GM23338 (cell line): Measurements from ENCODE around the gene RRP8. TPM values are rescaled to one million over a fixed set of nuclear protein-coding genes. Genes with fewer than 3 reads are reported as not detected.

Experiments
- ATAC-seq: fragments of 200-7000 bp; cut with Tn5 transposase; 3 replicates; pipeline ENCODE4 v1.9.1; 2020
- DNase-seq: peaks from one replicate; pipeline ENCODE4 v3.0.0-alpha.2; 2015; ENCODE audit warnings: low spot score
- H2AFZ ChIP-seq: fragments of 200-600 bp; sonication (generic); 2 replicates; pipeline ENCODE4 v1.8.0; 2016; ENCODE audit warnings: antibody characterized with exemption, mild to moderate bottlenecking, moderate library complexity
- H3F3A ChIP-seq: fragments of 200-600 bp; sonication (generic); replicated peaks from 2 replicates; pipeline ENCODE4 v1.8.0; 2017; ENCODE audit warnings: antibody characterized with exemption, mixed run types, low read depth
- H3K27ac ChIP-seq: fragments of 200-600 bp; sonication (generic); 2 replicates; pipeline ENCODE4 v1.6.1; 2016; ENCODE audit warnings: low read depth
- H3K27me3 ChIP-seq: fragments of 200-600 bp; sonication (generic); 2 replicates; pipeline ENCODE4 v1.8.0; 2016; ENCODE audit warnings: mild to moderate bottlenecking, mixed run types, moderate library complexity; ENCODE audit not compliant: insufficient read depth
- H3K36me3 ChIP-seq: fragments of 200-600 bp; sonication (generic); 2 replicates; pipeline ENCODE4 v1.8.0; 2016; ENCODE audit warnings: mild to moderate bottlenecking; ENCODE audit not compliant: insufficient read depth
- H3K4me1 ChIP-seq: fragments of 200-600 bp; sonication (generic); 2 replicates; pipeline ENCODE4 v1.8.0; 2016; ENCODE audit warnings: mild to moderate bottlenecking, moderate library complexity; ENCODE audit not compliant: insufficient read depth
- H3K4me2 ChIP-seq: fragments of 200-600 bp; sonication (generic); 2 replicates; pipeline ENCODE4 v1.7.1; 2017; ENCODE audit warnings: mixed run types
- H3K4me3 ChIP-seq: fragments of 200-600 bp; sonication (generic); 2 replicates; pipeline ENCODE4 v1.6.1; 2016; ENCODE audit warnings: mixed run types
- H3K79me2 ChIP-seq: fragments of 200-600 bp; sonication (generic); replicated peaks from 2 replicates; pipeline ENCODE4 v1.8.0; 2017; ENCODE audit warnings: mild to moderate bottlenecking; ENCODE audit not compliant: insufficient read depth
- H3K9me2 ChIP-seq: fragments of 200-600 bp; sonication (generic); 2 replicates; pipeline ENCODE4 v1.8.0; 2017; ENCODE audit not compliant: insufficient read depth
- H4K20me1 ChIP-seq: fragments of 200-600 bp; sonication (generic); replicated peaks from 2 replicates; pipeline ENCODE4 v1.8.0; 2017; ENCODE audit warnings: mild to moderate bottlenecking; ENCODE audit not compliant: insufficient read depth
- H3K27ac Mint-ChIP-seq: 2 replicates; pipeline ENCODE4 v1.8.0; 2020; ENCODE audit warnings: inconsistent platforms, mild to moderate bottlenecking, moderate library complexity, mixed read lengths
- H3K27me3 Mint-ChIP-seq: 3 replicates; pipeline ENCODE4 v1.8.0; 2022; ENCODE audit warnings: low read depth, mild to moderate bottlenecking, moderate library complexity, mixed read lengths, inconsistent platforms; ENCODE audit not compliant: insufficient read depth, poor library complexity
- H3K36me3 Mint-ChIP-seq: 3 replicates; pipeline ENCODE4 v1.8.0; 2021; ENCODE audit warnings: low read depth, mild to moderate bottlenecking, inconsistent platforms, moderate library complexity, mixed read lengths
- H3K4me1 Mint-ChIP-seq: 3 replicates; pipeline ENCODE4 v1.8.0; 2020; ENCODE audit warnings: mild to moderate bottlenecking, inconsistent platforms, mixed read lengths
- H3K4me3 Mint-ChIP-seq: 3 replicates; pipeline ENCODE4 v1.8.0; 2021; ENCODE audit warnings: moderate library complexity, mild to moderate bottlenecking, inconsistent platforms, mixed read lengths
- H3K9me3 Mint-ChIP-seq: 3 replicates; pipeline ENCODE4 v1.8.0; 2020; ENCODE audit warnings: moderate library complexity, mild to moderate bottlenecking, inconsistent platforms, mixed read lengths
- EZH2 ChIP-seq: fragments of 200-600 bp; sonication (generic); IDR thresholded peaks from one replicate; pipeline ENCODE4 v1.8.0; 2017; ENCODE audit warnings: antibody characterized with exemption, mild to moderate bottlenecking, low read depth; ENCODE audit not compliant: unreplicated experiment
- EZH2phosphoT487 ChIP-seq: fragments of 200-600 bp; sonication (generic); IDR thresholded peaks from one replicate; pipeline ENCODE4 v1.8.1; 2018; ENCODE audit warnings: antibody characterized with exemption; ENCODE audit not compliant: unreplicated experiment
- JUNB ChIP-seq: IDR thresholded peaks from one replicate; pipeline ENCODE4 v1.6.1; 2016; ENCODE audit warnings: antibody characterized with exemption; ENCODE audit not compliant: unreplicated experiment
- STAT1 ChIP-seq: IDR thresholded peaks from one replicate; pipeline ENCODE4 v1.6.1; 2016; ENCODE audit warnings: antibody characterized with exemption; ENCODE audit not compliant: unreplicated experiment
- ZNF114 ChIP-seq: fragments of 250-450 bp; sonication (Bioruptor Pico); IDR thresholded peaks from 2 replicates; pipeline ENCODE4 v1.5.0; 2020; ENCODE audit warnings: mild to moderate bottlenecking, moderate library complexity
- ZNF331 ChIP-seq: fragments of 250-450 bp; sonication (Bioruptor Pico); IDR thresholded peaks from 2 replicates; pipeline ENCODE4 v1.5.0; 2020; ENCODE audit warnings: low read depth, mild to moderate bottlenecking, moderate library complexity
- polyA plus RNA-seq: library from polyadenylated mRNA; unstranded; fragments of >200 nt; fragmentation: Nextera tagmentation; extraction: Ambion mirVana; gene quantifications from 2 replicates; pipeline ENCODE4 v1.2.1, GENCODE V29; 2016
- total RNA-seq: library from RNA; depleted of rRNA; stranded (reverse); fragments of >200 nt; shearing (Covaris generic); gene quantifications from 2 replicates; pipeline ENCODE4 v1.2.3, GENCODE V29; 2014
- TF ChIP-seq, protein P1 (sequence below), 2 experiments: fragments of 200-600 bp in 1 of 2; sonication (generic) in 1 of 2; conservative IDR thresholded peaks; 2 replicates each; pipeline versions ENCODE4 v1.5.1 to v1.6.1; 2016 to 2017; ENCODE audit warnings: antibody characterized with exemption in 2 of 2, low read depth in 2 of 2, mild to moderate bottlenecking in 2 of 2, moderate library complexity in 1 of 2
- TF ChIP-seq, protein P2 (sequence below): IDR thresholded peaks from 2 replicates; pipeline ENCODE4 v1.6.1; 2016; ENCODE audit warnings: antibody characterized with exemption
- TF ChIP-seq, protein P3 (sequence below): IDR thresholded peaks from one replicate; pipeline ENCODE4 v1.6.1; 2018; ENCODE audit warnings: antibody characterized with exemption; ENCODE audit not compliant: unreplicated experiment
- TF ChIP-seq, protein P4 (sequence below): fragments of 250-450 bp; sonication (Bioruptor Pico); IDR thresholded peaks from 2 replicates; pipeline ENCODE4 v1.5.0; 2020; ENCODE audit warnings: mild to moderate bottlenecking, moderate library complexity

Gene RRP8
- total and polyA plus RNA-seq, 2 experiments from 2014 or later, result 7.4 to 13.7 TPM

DNA sequence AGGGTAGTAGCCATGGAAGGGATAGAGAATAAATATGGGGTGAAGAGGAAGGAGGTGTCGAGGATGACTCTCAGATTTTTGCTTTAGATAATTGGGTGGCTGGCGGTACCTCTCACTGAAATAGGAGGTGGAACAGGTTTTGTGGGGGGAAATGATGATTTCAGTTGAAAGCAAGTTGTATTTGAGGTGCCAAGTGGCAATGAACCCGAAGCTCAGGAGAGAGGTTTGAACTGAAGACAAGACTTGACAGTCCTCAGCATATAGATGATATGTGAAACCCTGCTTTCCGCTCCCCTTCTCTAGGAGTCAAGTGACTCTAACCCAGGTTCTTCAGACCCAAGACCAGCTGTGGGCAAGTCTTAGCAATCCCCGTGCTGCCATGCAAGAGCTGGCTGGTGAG lies 33.7 kb downstream of the RRP8 start:
- TF ChIP-seq, protein P1, sequence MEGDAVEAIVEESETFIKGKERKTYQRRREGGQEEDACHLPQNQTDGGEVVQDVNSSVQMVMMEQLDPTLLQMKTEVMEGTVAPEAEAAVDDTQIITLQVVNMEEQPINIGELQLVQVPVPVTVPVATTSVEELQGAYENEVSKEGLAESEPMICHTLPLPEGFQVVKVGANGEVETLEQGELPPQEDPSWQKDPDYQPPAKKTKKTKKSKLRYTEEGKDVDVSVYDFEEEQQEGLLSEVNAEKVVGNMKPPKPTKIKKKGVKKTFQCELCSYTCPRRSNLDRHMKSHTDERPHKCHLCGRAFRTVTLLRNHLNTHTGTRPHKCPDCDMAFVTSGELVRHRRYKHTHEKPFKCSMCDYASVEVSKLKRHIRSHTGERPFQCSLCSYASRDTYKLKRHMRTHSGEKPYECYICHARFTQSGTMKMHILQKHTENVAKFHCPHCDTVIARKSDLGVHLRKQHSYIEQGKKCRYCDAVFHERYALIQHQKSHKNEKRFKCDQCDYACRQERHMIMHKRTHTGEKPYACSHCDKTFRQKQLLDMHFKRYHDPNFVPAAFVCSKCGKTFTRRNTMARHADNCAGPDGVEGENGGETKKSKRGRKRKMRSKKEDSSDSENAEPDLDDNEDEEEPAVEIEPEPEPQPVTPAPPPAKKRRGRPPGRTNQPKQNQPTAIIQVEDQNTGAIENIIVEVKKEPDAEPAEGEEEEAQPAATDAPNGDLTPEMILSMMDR (conservative IDR thresholded peaks at IDR 0.05; ENCODE audit: low read depth in 2 of 2), result no peak
- TF ChIP-seq, protein P2, sequence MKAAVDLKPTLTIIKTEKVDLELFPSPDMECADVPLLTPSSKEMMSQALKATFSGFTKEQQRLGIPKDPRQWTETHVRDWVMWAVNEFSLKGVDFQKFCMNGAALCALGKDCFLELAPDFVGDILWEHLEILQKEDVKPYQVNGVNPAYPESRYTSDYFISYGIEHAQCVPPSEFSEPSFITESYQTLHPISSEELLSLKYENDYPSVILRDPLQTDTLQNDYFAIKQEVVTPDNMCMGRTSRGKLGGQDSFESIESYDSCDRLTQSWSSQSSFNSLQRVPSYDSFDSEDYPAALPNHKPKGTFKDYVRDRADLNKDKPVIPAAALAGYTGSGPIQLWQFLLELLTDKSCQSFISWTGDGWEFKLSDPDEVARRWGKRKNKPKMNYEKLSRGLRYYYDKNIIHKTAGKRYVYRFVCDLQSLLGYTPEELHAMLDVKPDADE, result no peak
- TF ChIP-seq EZH2phosphoT487 (no peak), EZH2 (no peak), ZNF331 (CRISPR knock-in tag) (no peak), STAT1 (no peak), JUNB (no peak), ZNF114 (CRISPR knock-in tag) (no peak)
- TF ChIP-seq, protein P3, sequence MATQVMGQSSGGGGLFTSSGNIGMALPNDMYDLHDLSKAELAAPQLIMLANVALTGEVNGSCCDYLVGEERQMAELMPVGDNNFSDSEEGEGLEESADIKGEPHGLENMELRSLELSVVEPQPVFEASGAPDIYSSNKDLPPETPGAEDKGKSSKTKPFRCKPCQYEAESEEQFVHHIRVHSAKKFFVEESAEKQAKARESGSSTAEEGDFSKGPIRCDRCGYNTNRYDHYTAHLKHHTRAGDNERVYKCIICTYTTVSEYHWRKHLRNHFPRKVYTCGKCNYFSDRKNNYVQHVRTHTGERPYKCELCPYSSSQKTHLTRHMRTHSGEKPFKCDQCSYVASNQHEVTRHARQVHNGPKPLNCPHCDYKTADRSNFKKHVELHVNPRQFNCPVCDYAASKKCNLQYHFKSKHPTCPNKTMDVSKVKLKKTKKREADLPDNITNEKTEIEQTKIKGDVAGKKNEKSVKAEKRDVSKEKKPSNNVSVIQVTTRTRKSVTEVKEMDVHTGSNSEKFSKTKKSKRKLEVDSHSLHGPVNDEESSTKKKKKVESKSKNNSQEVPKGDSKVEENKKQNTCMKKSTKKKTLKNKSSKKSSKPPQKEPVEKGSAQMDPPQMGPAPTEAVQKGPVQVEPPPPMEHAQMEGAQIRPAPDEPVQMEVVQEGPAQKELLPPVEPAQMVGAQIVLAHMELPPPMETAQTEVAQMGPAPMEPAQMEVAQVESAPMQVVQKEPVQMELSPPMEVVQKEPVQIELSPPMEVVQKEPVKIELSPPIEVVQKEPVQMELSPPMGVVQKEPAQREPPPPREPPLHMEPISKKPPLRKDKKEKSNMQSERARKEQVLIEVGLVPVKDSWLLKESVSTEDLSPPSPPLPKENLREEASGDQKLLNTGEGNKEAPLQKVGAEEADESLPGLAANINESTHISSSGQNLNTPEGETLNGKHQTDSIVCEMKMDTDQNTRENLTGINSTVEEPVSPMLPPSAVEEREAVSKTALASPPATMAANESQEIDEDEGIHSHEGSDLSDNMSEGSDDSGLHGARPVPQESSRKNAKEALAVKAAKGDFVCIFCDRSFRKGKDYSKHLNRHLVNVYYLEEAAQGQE, result no peak
- TF ChIP-seq, protein P4, sequence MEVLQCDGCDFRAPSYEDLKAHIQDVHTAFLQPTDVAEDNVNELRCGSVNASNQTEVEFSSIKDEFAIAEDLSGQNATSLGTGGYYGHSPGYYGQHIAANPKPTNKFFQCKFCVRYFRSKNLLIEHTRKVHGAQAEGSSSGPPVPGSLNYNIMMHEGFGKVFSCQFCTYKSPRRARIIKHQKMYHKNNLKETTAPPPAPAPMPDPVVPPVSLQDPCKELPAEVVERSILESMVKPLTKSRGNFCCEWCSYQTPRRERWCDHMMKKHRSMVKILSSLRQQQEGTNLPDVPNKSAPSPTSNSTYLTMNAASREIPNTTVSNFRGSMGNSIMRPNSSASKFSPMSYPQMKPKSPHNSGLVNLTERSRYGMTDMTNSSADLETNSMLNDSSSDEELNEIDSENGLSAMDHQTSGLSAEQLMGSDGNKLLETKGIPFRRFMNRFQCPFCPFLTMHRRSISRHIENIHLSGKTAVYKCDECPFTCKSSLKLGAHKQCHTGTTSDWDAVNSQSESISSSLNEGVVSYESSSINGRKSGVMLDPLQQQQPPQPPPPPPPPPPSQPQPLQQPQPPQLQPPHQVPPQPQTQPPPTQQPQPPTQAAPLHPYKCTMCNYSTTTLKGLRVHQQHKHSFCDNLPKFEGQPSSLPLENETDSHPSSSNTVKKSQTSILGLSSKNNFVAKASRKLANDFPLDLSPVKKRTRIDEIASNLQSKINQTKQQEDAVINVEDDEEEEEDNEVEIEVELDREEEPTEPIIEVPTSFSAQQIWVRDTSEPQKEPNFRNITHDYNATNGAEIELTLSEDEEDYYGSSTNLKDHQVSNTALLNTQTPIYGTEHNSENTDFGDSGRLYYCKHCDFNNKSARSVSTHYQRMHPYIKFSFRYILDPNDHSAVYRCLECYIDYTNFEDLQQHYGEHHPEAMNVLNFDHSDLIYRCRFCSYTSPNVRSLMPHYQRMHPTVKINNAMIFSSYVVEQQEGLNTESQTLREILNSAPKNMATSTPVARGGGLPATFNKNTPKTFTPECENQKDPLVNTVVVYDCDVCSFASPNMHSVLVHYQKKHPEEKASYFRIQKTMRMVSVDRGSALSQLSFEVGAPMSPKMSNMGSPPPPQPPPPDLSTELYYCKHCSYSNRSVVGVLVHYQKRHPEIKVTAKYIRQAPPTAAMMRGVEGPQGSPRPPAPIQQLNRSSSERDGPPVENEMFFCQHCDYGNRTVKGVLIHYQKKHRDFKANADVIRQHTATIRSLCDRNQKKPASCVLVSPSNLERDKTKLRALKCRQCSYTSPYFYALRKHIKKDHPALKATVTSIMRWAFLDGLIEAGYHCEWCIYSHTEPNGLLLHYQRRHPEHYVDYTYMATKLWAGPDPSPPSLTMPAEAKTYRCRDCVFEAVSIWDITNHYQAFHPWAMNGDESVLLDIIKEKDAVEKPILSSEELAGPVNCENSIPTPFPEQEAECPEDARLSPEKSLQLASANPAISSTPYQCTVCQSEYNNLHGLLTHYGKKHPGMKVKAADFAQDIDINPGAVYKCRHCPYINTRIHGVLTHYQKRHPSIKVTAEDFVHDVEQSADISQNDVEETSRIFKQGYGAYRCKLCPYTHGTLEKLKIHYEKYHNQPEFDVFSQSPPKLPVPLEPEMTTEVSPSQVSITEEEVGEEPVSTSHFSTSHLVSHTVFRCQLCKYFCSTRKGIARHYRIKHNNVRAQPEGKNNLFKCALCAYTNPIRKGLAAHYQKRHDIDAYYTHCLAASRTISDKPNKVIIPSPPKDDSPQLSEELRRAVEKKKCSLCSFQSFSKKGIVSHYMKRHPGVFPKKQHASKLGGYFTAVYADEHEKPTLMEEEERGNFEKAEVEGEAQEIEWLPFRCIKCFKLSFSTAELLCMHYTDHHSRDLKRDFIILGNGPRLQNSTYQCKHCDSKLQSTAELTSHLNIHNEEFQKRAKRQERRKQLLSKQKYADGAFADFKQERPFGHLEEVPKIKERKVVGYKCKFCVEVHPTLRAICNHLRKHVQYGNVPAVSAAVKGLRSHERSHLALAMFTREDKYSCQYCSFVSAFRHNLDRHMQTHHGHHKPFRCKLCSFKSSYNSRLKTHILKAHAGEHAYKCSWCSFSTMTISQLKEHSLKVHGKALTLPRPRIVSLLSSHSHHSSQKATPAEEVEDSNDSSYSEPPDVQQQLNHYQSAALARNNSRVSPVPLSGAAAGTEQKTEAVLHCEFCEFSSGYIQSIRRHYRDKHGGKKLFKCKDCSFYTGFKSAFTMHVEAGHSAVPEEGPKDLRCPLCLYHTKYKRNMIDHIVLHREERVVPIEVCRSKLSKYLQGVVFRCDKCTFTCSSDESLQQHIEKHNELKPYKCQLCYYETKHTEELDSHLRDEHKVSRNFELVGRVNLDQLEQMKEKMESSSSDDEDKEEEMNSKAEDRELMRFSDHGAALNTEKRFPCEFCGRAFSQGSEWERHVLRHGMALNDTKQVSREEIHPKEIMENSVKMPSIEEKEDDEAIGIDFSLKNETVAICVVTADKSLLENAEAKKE, result no peak
- Mint-ChIP-seq H3K36me3 (peaks cover 3% of the 10 kb centered on the region; the same call in 1 of the 3 replicates), H3K27me3 (peaks cover 14% of the 10 kb centered on the region), H3K27ac (no peak overlapping the region), H3K4me3 (no peak overlapping the region), H3K4me1 (peaks cover 18% of the 10 kb centered on the region), H3K9me3 (no peaks in the 10 kb centered on the region)
- peaks cover 10% of the 10 kb centered on the region; the same call in 1 of the 2 replicates for H3K27me3 ChIP-seq
- no peak for DNase-seq
- no peak overlapping the region for H3K4me3 ChIP-seq
- H3K36me3 ChIP-seq, result no peaks in the 10 kb centered on the region
- no peaks in the 10 kb centered on the region for H4K20me1 ChIP-seq
- no peak overlapping the region for H3K4me2 ChIP-seq
- H3F3A ChIP-seq, result no peaks in the 10 kb centered on the region
- peaks cover 2% of the 10 kb centered on the region; the same call in 1 of the 2 replicates for H3K4me1 ChIP-seq
- no peak overlapping the region for H3K27ac ChIP-seq
- H3K9me2 ChIP-seq, result no peaks in the 10 kb centered on the region
- no peak for ATAC-seq
- no peaks in the 10 kb centered on the region for H3K79me2 ChIP-seq
- H2AFZ ChIP-seq, result no peak overlapping the region
